HG02798 (cell line): ENCODE measurements around the gene DMRT1.

Experiments
- ATAC-seq: cut with Tn5 transposase; IDR thresholded peaks from one replicate; pipeline ENCODE4 v1.9.1; 2021; ENCODE audit warnings: mild to moderate bottlenecking; ENCODE audit not compliant: unreplicated experiment, poor library complexity

DMRT1 gene

DNA sequence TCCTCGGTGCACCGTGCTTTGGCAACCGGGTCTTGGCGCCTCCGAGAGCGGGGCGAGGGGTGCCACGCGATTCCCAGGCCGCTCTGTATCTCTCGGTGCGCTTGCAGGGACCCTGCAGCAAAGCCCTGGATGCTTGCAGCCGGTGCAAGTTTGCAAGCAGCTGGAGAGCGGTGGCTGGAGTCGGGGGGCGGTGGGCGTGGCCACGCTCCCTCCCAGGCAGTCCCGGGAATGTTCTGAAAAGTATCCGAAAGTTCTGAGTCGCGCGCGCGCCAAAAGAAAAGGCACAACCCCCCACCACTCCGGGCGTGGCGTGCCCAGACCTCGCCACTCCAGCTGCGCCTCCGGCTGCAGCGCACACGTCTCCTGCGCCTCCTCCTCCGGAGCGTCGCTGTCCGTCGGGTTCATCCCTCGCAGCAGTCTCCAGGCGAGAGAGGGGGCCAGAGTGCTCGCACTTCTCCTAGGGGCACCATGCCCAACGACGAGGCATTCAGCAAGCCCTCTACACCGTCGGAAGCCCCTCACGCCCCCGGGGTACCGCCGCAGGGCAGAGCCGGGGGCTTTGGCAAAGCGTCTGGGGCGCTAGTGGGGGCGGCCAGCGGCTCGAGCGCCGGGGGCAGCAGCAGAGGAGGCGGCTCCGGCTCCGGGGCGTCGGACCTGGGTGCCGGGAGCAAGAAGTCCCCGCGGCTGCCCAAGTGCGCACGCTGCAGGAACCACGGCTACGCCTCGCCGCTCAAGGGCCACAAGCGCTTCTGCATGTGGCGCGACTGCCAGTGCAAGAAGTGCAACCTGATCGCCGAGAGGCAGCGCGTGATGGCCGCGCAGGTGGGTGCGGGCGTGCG, at the start of gene DMRT1:
DMRT1 (plus strand) TSS at position 327 of the 839 bp plus-strand sequence; CDS start at position 469, 142 bp downstream.
- no peak for ATAC-seq

DNA sequence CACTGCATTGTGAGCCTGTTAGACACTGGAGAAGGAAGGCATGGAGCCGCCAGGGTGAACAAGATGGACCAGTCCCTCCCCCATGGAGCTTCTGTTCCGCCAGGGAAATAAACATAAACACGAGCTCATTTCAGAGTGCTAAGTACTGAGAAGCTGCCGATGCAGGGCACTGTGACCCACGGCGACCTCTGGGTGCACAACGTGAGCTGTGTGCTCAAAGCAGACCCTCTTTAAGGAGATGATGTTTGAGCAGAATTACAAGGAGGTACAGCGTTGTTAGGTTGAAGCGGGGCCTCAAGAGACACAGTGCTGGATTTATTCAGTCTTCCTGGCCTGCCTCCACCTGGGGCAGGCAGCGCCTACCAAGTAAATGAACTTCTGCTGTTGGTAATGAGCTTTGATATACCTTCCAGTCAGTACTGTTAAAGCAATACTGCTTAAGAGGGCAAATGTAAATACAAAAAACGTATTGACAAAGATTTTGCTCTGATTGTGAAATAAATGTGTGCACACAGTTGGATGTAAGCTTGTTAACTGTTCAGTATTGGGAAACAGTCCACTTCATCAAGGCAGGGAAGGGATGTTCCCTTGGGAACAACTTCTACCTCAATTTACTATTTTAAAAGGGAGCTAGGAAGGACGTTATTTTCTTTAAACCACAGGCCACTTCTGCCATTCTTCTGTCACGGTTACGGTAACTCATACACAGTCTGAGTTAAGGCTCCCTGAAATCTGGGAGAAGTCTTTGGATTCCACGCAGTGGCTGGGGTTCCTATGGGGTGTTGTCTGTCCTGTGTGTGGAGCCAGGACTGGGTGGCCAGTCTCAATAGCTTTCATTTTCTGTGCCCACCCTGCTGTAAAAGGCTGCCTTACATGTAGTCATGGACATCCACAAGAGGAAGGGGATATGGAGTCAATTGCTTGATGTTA, 48.9 kb upstream of the DMRT1 start:
- no peak for ATAC-seq

DNA sequence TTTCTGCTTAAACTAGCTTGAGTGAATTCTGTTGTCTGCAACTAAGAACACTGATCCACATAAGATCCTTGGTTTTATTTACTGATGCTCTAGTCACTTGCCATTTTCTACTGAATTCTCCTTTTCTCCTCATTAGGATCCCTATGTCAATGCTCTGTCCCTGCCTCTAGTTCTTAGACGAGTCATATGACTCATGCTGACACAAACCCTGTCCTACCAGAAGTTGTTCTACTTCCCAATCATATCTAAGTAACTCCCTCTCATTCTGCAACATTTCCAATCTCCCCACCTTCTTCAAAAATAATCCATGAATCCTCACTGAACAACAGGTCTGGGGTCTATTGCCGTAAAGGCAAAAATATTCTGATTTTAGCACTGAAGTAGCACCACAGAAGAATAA, 47.1 kb upstream of the DMRT1 start:
- ATAC-seq, result no peak

DNA sequence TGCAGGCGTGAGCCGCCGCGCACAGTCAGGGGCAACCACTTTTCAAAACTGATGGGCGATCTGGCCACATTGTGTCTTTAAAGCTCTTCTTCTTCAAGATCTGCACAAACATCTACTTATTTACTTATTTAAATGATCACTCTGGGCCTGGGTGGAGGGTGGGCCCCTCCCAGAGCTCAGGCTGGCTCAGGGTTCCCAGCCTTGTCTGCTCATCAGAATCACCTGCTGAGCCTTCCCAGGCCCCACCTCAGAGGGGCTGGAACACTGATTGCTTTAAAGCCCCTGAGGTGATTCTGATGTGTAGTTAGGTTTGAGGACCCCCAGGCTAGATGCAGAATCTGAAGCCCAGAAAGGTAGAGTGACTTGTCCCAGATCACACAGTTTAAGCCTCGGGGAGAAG, 45.6 kb upstream of the DMRT1 start:
- no peak for ATAC-seq

DNA sequence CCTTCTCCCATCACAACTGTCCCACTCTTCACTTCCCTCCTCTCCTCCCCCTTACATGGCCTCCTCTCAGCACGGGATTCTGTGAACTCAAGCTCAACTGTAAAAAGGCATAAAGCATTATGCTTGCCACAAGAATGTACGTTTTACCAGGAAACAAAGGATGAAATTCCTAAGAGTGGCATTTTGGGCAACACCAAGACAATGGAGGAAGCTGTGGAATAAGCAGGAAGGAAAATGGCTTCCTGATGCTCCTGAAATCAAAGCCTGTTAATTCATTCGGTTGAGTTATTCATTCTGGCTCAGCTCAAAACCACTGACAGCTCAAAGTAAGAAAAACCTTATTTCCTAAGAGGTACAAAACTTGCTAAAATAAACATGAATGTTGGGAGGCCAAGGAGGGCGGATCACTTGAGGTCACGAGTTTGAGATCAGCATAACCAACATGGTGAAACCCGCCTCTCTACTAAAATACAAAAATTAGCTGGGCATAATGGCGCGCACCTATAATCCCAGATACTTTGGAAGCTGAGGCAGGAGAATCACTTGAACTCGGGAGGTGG, 40.8 kb upstream of the DMRT1 start:
- no peak for ATAC-seq

DNA sequence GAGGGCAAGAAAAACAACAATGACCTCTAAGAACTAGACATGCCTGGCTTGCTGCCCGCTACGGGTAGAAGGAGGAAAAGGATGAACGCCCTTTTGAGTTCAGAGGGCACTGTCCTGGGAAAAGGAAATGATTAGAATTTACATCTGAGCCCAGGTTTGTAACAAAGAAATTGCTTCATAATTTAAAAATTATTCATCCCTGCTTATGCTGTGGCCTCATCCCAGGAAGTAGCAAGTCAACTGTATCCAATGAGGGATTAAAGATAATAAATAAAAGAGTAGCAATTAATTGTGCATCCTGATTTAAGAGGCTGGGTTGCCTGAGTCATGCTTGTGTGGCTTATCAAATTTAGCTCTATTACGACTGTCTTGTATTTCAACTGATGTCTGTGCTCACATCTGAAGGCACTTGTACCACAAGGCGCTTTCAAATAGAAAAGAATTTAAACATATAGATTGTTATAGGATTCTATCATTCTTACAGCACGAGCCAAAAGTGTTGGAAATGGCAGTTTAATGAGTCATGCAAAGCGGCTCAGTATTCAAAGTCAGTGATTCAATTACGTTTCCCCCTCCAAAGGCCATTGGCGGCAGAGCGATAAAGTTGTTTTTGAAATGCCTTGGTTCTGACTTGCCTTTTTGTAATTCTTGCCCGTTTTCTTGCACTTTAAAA, 40.0 kb upstream of the DMRT1 start:
- no peak for ATAC-seq

DNA sequence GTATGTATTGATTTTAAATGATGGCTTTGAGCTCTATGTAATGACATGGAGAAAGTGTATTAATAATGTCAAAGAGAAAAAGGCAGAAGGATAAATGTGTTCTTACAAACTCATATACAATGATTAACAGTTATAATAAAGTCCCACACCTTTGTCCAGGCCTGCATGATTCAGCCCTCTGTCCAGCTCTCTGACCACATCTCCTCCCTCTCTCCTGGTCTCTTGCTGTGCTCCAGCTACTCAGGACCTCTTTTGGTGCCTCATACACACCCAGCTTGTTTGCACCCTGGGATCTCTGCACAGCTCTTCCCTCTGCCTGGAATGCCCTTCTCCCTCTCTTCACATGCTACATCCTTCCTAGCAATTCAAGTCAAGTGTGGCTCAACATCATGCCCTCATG, 37.5 kb upstream of the DMRT1 start:
- no peak for ATAC-seq

DNA sequence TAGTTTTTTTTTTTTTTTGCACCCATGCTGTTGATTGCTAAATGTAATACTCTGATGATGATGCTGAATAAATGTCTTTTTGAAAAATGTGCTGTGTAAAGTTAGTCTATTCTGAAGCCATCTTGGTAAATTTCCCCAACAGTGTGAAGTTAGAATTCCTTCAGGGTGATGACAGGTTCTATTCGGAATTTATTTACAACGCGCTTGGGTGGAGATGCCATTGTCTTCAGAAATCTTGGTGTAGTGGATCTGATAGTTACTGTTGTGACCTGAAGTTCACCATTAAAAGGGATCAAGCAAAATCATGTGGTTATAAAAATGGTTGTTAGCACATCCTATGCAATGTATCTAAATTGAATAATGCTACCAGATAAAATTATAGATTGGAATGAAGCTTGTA, 36.3 kb upstream of the DMRT1 start:
- no peak for ATAC-seq

DNA sequence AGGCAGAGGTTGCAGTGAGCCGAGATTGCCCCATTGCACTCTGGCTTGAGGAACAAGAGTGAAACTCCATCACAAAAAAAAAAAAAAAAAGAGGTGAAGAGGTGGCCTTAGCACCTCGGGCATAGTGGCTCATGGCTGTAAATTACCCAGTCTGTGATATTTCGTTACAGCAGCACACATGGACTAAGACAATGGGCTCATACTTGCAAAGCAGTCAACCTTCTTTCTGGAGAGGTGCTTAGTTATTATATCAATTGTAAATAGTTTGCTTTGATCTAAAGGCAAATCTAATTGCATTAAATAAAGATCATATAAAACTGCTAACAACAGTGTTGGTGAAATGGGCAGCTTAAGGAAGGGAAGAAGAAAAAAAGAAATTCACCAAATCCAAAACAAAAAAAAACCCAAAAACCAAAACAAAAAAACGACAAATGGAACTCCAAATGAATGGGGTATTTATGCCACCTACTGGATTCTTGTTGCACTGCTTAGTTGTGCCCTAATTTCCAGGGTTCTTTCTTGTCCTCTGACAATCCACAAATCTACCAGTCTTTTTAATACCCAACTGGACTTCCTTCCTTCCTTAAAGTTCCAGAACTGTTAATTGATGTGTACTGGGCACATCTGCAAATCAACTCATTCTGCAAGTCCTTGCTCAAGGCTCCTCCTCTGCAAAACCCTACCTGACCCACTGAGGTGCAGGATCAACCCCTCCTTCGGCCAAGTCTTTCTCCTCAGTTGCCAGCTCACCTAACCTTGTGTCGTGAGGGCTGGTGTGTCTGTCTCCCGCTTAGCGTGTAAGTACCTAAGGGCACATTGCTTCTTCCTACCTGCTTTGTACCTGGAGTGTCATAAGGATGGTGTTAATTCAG, 35.0 kb upstream of the DMRT1 start:
- no peak for ATAC-seq

DNA sequence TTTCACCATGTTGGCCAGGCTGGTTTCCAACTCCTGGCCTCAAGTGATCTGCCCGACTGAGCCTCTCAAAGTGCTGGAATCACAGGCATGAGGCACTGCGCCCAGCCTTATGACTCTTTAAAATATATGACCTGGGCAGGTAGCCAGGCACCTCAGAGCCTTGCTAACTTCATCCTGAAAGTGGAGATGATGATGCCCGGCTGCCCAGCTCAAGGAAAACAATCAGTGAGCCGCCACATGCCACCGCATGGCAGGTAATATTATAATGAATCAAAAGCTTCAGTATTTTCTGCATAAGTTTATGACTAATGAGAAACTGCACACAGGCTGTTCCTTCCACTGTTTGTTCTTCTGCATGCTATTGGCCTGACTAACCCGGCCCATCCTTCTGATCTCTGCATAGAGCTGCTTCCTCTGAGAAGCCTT, 30.4 kb upstream of the DMRT1 start:
- no peak for ATAC-seq

DNA sequence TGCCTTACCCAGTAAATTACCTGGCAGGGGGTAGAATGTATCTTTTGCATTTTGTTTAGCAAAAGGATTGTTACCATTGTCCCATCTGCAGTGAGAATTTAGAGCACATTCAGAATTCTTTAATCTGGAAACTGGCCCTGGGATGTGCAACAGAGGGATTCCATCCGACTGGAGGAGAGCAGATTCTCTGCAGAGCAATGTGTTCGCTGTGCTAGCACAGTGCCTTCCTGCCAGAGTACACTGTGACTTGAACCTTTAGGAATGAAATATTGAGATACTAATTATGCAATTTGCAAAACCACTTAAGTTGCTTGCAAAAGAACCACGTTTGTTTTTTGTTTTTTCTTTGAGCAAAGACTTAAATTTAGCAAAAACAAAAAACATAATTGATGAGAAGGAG, 22.5 kb upstream of the DMRT1 start:
- ATAC-seq, result no peak

DNA sequence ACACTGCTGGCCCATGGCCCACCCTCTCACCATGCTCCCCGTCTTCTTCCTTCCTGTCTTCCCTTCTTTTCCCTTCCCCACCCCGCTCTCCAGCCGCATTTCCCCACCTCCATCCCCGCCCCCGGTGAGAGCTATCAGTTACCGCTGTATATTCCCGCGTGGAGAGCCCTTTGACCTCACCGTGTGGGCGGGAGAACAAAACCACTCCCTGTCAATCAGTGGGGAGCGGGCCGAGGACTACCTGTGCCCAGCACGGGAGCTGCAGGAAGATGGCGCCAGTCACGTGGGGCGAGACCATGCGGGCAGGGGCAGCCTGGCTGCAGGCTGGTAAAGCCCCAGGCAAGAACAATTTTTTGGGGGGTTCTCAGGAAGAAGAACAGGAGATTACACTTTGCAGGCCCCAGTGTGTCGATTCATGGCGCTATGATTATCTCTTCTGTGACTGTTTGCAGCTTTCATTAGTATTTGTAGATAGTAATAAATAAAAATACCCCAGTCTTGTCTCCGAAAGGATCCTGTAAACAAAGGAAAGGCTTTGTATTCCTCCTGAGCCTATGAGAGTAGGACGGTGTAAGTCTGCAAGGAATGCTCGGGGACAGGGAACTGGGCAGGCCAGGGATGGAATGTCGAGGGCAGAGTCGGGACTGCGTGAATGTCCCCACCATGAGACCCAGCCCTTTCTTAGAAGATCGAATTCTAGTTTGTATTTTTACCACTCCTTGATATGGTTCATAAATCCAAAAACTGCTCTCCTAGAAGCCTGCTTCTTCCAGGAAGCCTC, 14.8 kb upstream of the DMRT1 start:
- no peak for ATAC-seq

DNA sequence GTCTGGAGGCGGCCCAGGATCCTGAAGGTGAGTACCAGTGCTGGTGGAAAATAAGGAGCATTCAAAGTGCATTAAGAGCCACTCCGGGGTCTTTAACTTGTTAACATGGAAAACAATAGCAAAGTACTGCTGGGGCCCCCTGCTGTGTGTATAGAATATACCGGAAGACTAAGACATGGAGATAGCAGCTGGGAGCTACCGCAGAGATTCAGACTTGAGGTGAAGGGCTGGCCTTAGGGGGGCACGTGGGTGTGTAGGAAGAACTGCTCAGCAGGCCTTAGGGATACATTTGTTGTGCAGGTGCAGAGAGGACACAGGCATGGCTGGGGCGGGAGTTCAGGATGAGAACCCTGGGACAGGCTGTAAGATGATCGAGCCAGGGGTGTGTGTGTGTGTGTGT, 1.2 kb upstream of the DMRT1 start:
- ATAC-seq, result no peak

DNA sequence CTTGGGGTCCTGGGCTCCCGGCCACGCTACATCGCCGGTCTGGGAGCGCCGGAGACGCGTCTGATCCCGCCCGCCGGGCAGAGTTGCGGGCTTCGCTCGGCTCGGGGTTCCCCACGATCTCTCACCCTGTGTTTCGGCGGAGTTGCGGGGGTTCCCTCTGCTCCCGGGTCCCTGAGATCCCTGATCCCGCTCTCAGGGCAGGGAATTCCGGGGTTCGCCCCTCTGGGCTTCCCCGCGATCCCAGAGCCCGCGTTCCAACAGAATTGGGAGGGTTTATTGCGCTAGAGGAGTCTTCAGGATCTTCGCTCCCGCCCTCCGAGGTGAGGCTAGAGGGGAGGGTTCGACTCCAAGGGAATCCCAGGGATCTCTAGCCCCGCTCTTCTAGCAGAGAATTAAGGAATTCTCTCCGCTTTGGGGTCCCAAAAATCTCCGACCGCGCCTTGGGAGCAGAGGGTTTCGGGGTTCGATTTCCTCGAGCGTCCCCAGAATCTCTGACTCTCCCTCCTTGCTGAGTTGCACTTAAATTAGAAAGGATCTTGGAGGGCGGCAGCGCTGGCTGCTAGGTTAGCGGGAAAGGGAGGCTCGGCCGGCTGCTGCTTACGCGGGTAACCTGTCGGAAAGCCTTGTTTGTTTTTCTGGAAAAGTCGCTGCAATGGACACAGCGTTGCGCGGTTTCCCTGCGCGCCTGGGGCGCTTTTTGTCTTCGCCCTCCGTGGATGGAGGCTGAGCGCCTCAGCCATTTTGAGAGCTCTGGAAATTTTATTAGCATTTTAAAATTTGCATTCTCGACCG, 1.3 kb downstream of the DMRT1 start:
- ATAC-seq, result no peak

DNA sequence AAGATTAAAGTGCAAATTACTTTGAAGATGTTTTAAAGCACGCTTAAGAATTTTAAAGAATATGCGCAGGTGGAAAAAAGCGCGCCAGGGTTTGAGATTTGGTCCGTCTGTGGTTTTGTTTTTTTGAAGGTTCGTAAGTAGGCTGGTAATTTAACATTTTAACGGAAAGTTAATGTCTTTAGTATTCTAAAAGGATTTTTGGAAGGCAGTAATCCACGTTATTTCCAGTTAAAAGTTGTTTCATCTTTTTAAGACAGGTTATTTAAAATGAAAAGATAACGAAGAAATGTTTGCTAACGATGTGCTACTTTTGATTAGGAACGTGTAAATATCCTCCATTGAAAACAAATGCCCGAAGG, 1.9 kb downstream of the DMRT1 start:
- ATAC-seq, result no peak

DNA sequence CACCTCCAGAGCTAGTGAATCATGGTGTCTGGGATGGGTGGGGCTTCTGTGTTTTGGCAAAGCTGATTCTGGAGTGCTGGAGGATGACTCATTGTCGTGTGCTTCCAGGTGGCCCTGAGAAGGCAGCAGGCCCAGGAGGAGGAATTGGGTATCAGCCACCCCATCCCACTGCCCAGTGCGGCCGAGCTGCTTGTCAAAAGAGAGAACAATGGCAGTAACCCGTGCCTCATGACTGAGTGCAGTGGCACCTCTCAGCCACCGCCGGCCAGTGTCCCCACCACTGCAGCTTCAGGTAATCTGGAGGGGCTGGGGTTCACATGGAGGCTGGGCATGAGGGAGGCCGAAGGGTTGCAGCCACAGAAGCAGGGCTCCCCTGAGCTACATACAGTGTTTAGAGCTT, 5.4 kb downstream of the DMRT1 start:
- no peak for ATAC-seq

DNA sequence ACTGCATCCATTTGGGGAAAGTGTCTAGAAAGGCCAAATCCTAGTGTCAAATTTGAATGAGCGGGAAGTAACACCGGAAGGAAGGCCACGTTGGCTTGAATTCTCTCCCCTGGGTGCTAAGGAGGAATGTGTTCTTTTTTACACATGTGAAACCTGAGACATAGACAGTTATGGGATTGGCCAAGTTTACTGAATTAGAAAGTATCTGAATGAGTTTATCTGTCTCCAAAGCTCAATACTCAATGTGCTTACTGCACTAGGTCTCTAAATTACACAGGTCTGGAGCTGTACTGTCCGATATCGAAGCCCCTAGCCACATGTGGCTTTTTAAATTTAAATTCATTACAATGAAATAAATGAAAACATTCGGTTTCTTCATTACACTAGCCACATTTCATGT, 6.0 kb downstream of the DMRT1 start:
- ATAC-seq, result no peak

DNA sequence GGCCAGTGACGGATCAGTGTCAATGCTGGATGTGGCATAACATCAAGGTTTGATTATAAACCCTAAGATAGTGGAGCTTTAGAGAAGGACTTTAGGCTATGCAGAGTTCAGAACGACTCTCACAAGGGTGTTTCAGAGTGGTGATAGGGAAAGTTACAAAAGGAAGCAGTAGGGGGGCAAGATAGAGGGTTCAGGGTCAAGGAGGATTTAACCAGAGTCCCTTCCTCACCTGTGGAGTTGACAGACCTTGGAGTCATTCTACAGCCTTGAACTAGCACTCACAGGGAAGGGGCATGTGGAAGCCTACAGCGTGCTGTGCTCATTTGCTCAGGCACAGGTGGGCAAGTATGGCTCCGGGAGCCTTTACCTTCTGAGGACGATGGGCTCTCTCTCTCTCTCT, 7.9 kb downstream of the DMRT1 start:
- ATAC-seq, result no peak
